ENCODE data around the gene CBLL1. TPM values are rescaled to one million over a fixed set of nuclear protein-coding genes. Genes with fewer than 3 reads are reported as not detected.

CBLL1 gene
- 22.8 TPM for total RNA-seq
- long read RNA-seq, full-length matches to known transcripts, result 5 of 8 reads
- long read RNA-seq, partial matches to known transcripts, result 0 of 8 reads
- long read RNA-seq, other reads (novel, unspliced or antisense), result 3 of 8 reads

GRCh38 chr7:107743567-107744344 is at the start of gene CBLL1:
Gene CBLL1 (plus strand): TSS chr7:107744142. CDS start chr7:107744164, 22 bp downstream.
- H3K9me3 ChIP-seq, result no peaks in the 10 kb centered on the region
- H3K27ac ChIP-seq, result peak within 1 kb of the TSS; percentile 95
- intact Hi-C loops (cut with DNase I), result loop anchor here (10.0 kb wide), 1 partner anchor 131 kb away; no protein-coding TSS in a partner anchor
- TF ChIP-seq CTCF (IDR thresholded peaks at IDR 0.05), result peak; percentile 65
- H3K36me3 ChIP-seq, result peaks cover 3% of the 10 kb centered on the region
- peak within 1 kb of the TSS; percentile 82 for H3K4me3 ChIP-seq
- H3K4me1 ChIP-seq, result peaks cover 33% of the 10 kb centered on the region
- ATAC-seq (peak; percentile 98), DNase-seq (peak; percentile 98)
- no peaks in the 10 kb centered on the region for H3K27me3 ChIP-seq

GRCh38 chr7:107694386-107694785 is 49.6 kb upstream of the CBLL1 start:
- Histone ChIP-seq H3K27ac (no peak overlapping the region), H3K36me3 (no peaks in the 10 kb centered on the region), H3K9me3 (no peaks in the 10 kb centered on the region), H3K4me1 (no peaks in the 10 kb centered on the region), H3K27me3 (no peaks in the 10 kb centered on the region), H3K4me3 (no peak overlapping the region)
- TF ChIP-seq CTCF (IDR thresholded peaks at IDR 0.05), result no peak
- DNase-seq, result no peak
- ATAC-seq, result no peak
- intact Hi-C loops (cut with DNase I), result no loop called here

GRCh38 chr7:107696330-107696946 is 47.5 kb upstream of the CBLL1 start:
- DNase-seq (no peak), ATAC-seq (no peak)
- H3K36me3 ChIP-seq, result no peaks in the 10 kb centered on the region
- no peak overlapping the region for H3K27ac ChIP-seq
- H3K27me3 ChIP-seq, result no peaks in the 10 kb centered on the region
- TF ChIP-seq CTCF (IDR thresholded peaks at IDR 0.05), result no peak
- no peak overlapping the region for H3K4me3 ChIP-seq
- H3K9me3 ChIP-seq, result no peaks in the 10 kb centered on the region
- H3K4me1 ChIP-seq, result no peaks in the 10 kb centered on the region
- intact Hi-C loops (cut with DNase I), result no loop called here

- Histone ChIP-seq H3K4me3 (no peak overlapping the region), H3K27me3 (no peaks in the 10 kb centered on the region)
These were observed 46.5 kb upstream of the CBLL1 start for GRCh38 chr7:107697321-107698049.

More at GRCh38 chr7:107697321-107698049, 46.5 kb upstream of the CBLL1 start:
- intact Hi-C loops (cut with DNase I), result no loop called here
- Histone ChIP-seq H3K9me3 (no peaks in the 10 kb centered on the region), H3K36me3 (no peaks in the 10 kb centered on the region), H3K27ac (no peak overlapping the region), H3K4me1 (no peaks in the 10 kb centered on the region)
- no peak for ATAC-seq
- no peak for DNase-seq
- TF ChIP-seq CTCF (IDR thresholded peaks at IDR 0.05), result no peak

All from upper lobe of right lung (tissue), 1 donor.